Left colon (tissue), 2 donors: ENCODE data around the gene NIP7. TPM values are rescaled to one million over a fixed set of nuclear protein-coding genes. Genes with fewer than 3 reads are reported as not detected.
A peak's percentile ranks its signal among the peaks of the same experiment; 100 is the strongest.
"Not testable (repeated sequence)": the region's sequence is repeated elsewhere in the genome, so short reads cannot be mapped to it uniquely, and the experiment has no call there.

Experiments
- ATAC-seq: fragments of 200-7000 bp; cut with Tn5 transposase; one replicate; pipeline ENCODE4 v1.9.1; 2020; ENCODE audit warnings: mild to moderate bottlenecking, moderate library complexity
- DNase-seq, 2 donors: peaks; one replicate each; pipeline ENCODE4 v3.0.0-alpha.2; 2020
- intact Hi-C, 2 donors: fragments of 100-400 bp; cut with DNase I in 1 of 2; cut with micrococcal nuclease in 1 of 2; formaldehyde crosslinking; loops; one replicate each; pipeline versions ENCODE4 v1.11.2 to v1.14.0; 2022; cut with DNase I, micrococcal nuclease
- total RNA-seq, 2 donors: library from RNA; stranded (reverse); fragmentation: NEBNext Ultra II Directional; extraction: Animal tissue kit (Norgen Biotek cat#: 25700); gene quantifications; one replicate each; pipeline ENCODE4 v1.2.1, GENCODE V29; 2021
- donor health status: DM: no; HTN: no; CAD: no.
- donor health status: DM: yes; HTN: yes; CAD: no.

Gene NIP7
- total RNA-seq, 2 donors from 2014 or later: 19.0 to 22.1 TPM

DNA sequence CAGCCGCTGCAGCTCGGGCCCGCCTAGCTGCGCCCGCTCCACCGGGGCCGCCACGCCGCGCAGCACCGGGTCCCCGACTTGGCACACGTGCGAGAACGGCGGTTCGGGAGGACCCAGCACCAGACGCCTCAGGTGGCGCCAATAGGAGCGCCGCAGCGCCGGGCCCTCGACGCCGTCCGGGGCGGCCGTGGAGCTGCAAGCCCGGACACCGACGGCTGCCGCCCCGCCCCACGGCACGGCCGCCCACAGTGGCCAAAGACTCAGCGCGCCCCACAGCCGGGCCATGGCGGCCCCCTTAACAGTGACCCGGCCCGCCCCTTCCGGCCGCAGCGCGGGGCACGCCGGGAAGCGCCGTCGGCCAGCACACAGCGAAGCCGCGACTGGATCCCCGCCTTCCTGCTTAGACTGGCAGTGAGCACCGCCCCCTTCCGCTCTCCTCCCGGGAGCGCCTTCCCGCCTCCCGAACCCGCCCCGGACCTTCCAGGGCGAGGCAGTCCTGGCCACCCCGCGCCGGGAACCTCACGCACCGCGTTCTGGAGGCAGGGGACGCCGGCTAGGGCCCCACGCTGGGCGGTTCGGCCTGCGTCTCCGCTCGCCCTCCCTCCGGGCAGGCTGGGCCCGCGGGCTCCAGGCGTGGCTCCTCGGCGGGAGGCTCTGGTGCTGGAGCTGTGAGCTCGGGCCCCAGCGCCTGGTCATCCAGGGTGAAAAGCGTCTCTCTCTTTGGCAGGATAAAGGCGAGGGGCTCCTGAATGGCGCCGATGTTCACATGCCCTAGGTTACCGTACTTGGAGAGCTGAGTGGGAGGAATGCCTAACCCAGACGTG, 9.1 kb upstream of the NIP7 start, which contains the start of gene PDF:
PDF (minus strand) TSS at position 303 of the 824 bp plus-strand sequence; CDS start at position 285, 18 bp downstream.
- intact Hi-C loops: no loop called here
- ATAC-seq (peak; percentile 85), DNase-seq (peak; percentile 96)

DNA sequence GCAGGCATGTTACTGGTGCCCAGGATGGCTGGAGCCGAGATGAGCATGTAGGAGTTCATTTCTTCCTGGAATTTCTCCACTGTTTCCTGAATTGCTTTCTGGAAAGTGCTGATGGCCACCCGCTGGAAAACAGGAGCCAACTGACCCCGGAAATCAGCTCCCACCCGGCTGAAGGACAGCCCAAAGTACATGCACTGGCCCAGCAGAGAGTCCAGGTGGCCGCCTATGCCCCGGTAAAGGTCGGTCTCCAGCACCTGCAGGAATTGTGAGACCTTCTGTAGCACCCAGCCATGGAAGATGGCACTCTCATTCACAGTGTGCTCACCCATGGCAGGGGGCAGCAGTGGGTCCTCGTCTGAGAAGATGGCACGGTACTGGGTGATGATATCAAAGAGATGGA, 4.9 kb upstream of the NIP7 start:
- intact Hi-C loops: no loop called here
- DNase-seq: no peak
- ATAC-seq: no peak

DNA sequence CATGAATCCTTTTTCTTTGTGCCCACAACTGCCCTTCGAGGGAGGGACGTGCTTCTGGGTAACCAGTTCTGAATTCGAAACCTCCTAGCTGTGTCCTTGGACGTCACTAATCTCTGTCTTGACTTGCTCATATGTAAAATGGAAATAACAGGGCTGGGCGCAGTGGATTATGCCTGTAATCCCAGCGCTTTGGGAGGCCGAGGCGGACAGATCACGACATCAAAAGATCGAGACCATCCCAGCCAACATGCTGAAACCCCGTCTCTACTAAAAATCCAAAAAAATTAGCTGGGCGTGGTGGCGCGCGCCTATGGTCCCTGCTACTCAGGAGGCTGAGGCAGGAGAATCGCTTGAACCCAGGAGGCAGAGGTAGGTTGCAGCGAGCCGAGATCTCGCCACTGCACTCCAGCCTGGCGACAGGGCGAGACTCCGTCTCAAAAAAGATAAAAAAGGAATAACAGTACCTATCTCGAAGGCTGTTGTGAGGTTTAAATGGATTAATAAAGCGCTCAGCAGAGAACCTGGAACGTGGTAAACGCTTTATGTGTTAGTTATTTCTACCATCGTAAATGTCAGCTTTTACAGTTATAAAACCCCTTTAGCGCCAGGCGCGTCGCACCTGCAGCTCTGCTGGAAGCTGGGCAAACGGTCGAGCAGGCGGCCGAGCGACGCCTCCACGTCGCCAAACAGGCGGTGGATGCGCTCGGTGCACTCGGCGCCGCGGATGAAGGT, 849 bp upstream of the NIP7 start:
- peak; percentile 47 to 77 for DNase-seq
- peak; percentile 6 for ATAC-seq
- intact Hi-C loops: no loop called here

DNA sequence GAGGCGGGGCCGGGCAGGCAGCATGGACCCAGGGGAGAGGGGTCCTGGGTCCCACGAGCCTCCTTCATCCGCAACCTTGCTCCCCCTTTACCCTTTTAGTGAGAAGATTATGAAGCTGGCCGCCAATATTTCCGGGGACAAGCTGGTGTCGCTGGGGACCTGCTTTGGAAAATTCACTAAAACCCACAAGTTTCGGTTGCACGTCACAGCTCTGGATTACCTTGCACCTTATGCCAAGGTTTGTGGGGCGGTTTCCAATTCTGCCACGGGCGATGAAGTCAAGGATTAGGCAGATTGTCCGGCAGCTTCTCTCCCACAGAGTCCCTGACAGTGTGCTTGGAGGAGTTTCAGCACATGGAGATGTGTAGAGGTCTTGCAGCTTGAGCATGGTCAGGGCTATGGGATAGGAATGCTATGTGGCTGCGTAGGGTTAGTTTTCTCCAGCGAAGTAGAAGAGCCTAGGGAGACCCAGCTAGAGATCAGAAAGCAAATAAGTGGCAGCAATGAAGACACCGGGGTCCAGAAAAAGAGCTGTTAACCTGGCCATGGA, 598 bp downstream of the NIP7 start:
- intact Hi-C loops: no loop called here
- peak; percentile 4 for ATAC-seq
- no peak for DNase-seq

DNA sequence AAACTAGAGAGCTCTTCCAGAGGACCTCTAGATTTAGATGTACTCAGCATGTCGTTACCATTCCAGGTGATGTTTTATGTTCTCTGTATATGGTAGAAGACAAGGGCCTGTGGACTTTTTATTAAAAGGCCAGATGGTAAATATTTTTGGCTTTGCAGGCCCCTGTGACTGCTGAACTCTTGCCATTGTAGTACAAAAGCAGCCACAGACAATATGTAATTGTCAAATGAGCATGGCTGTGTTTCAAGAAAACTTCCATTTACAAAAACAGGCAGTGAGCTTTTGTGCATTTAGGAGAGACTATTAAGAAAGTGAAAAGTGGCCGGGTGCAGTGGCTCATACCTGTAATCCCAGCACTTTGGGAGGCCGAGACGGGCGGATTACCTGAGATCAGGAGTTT, 4.6 kb downstream of the NIP7 start:
- DNase-seq (no peak), ATAC-seq (no peak)
- intact Hi-C loops: no loop called here

DNA sequence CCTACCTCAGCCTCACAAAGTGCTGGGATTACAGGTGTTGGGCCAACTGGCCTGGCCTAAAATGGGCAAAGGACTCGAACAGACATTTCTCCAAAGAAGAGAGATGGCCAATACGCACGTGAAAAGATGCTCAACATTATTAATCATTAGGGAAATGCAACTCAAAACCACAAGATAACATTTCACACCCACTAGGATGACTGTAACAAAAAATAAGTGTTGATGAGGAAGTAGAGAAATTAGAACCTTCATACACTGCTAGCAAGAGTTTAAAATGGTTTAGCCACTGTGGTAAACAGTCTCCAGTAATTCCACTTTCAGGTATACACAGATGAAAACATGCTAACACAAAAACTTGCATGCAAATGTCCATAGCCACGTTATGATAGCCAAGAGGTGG, 6.4 kb downstream of the NIP7 start:
- intact Hi-C loops: no loop called here
- ATAC-seq (no peak), DNase-seq (no peak)

DNA sequence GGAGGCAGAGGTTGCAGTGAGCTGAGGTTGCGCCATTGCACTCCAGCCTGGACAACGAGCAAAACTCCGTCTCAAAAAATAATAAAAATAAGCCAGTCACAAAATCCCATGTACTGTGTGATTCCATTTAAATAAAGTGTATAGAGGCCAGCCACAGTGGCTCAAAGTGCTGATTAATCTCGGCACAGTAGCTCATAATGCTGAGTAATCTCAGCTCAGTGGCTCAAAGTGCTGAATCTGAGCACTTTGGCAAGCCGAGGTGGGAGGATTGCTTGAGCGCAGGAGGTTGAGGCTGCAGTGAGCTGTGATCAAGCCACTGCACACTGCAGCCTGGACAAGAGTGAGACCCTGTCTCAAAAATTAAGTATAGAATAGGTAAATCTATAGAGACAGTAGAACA, 7.1 kb downstream of the NIP7 start:
- ATAC-seq (no peak), DNase-seq (no peak)
- intact Hi-C loops: no loop called here

DNA sequence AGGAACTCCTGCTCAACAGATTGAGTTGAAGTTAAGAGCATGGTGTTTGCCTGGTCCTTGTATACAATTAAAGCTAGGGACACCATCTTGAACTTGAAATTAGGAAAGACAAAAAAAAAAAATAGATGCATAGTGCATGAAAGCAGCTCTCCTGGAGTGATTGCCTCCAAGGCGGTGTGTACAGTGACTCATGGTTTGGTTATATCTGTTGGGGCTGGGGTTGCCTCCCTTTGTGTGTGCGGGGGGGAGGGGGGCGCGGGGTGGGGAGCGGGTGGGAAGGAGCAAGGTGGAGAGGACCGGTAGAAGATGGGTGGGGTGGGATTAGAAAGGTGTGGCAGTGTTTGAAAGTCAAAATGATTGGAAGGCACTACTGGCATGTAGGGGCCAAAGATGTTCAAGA, 8.7 kb downstream of the NIP7 start:
- ATAC-seq (no peak), DNase-seq (no peak)
- intact Hi-C loops: no loop called here

DNA sequence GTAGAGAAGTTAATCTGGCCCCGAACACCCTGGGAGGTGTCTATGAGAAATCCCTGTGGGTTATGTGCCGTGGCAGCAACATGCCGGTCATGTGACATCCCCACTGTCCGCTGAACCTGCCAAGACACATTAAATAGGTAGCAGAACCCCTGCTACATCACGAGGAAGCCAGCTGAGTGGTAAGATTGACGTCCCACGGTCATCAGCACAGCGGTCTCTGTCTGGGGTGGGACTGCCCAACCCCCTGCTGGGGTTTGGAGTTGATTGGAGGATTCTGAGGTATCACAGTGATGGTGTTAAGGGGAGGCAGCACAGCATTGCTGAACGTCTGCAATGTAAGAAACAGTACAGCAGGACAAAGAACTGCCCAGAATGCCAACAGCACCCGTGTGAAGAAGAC, 10.0 kb downstream of the NIP7 start:
- DNase-seq (no peak), ATAC-seq (no peak)
- intact Hi-C loops: no loop called here

DNA sequence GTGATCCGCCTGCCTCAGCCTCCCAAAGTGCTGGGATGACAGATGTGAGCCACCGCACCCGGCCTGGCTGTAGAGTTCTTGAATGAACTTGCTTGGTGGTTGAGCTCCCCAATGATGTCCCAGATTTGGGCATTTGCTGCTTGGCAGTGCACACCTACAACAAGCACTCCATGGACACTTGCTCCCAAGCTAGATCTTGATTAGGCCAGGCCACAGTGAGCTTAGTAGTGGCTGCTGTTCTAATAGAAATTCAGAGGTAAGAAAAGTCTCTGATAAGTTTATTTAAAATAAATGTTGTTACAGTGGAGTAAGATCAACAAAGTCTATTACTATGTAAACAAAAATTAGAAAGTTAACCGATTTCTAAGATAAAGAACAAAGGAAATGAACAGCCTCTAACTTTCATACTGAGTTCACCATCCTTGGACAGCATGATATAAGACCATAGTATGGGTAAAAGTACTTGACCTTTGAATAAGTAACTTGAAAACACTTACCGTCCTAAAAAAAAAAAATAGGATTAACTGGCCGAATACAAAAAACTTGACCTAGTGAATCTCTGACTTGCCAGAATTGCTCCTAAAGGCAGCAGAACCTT, 11.1 kb downstream of the NIP7 start:
- ATAC-seq: peak; percentile 22
- no peak for DNase-seq
- intact Hi-C loops: no loop called here

DNA sequence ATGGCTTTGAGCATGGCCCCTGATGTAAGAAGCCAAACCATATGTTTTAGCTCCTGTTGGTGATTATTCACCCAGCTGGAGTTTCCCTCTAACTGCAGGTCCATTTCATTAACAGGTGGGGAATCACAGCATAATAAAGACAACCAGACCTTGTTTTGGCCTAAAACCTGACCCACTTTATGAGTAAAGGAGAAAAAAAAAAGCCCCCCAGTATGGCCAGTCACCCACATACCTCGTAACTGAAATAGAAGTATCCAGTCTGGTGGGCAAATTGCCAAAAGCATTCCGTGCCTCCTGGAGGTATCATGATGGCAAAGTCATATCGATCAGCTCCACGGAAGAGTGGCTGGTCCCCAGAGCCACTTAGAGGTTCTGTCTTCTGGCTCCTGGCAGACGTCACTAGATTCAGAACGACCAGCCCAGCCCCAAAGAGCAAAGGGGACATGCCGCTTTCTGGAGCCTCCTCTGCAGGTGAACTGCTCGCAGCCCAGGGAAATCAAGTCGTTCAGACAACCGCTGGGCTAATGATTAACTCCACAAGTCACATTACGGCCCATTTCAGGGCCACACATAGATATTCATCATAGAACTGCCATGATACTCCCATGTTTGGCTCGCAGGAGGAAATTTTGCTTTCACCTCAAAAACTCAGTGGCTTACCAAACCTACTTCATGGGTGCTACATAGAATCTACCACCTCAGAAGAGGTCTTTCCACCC, 11.9 kb downstream of the NIP7 start, which contains the start of gene TMED6:
TMED6 (minus strand) TSS at position 478 of the 719 bp plus-strand sequence; CDS start at position 445, 33 bp downstream.
- DNase-seq (peak; percentile 67 to 79), ATAC-seq (peak; percentile 96)
- intact Hi-C loops: no loop called here

DNA sequence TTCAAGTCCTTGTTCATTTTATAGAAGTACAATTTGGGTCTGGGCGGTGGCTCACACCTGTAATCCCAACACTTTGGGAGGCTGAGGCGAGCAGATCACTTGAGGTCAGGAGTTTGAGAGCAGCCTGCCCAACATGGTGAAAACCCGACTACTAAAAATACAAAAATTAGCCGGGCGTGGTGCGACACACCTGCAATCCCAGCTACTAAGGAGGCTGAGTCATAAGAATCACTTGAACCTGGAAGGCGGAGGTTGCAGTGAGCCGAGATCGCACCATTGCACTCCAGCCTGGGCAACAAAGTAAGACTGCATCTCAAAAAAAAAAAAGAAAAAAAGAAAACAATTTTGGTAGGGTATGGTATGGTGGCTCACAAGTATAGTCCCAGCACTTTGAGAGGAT, 20.5 kb downstream of the NIP7 start:
- DNase-seq, intact Hi-C loops: not testable (repeated sequence)
- ATAC-seq: peak; percentile 69

DNA sequence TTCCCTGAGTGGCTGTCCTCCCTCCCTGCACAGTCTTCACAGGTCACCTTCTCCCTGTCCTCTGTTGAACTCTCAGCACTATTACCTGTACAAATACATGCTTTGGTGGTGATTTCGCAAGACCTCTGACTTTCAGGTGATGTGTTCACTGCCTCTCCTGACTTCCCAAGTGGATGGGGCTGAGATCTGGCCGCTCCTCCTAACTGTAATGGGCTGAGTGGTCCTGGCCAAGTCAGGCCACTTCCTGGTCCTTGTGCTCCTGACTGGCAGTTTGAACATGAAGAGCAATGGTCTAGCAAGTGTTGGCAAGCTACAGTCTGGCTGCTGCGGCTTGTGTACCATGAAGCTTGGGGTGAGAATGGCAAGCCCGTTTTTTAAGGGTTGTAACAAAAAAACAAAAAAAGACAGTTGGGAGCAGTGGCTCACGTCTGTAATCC, 23.7 kb downstream of the NIP7 start:
- peak; percentile 7 for ATAC-seq
- intact Hi-C loops: no loop called here
- no peak for DNase-seq

DNA sequence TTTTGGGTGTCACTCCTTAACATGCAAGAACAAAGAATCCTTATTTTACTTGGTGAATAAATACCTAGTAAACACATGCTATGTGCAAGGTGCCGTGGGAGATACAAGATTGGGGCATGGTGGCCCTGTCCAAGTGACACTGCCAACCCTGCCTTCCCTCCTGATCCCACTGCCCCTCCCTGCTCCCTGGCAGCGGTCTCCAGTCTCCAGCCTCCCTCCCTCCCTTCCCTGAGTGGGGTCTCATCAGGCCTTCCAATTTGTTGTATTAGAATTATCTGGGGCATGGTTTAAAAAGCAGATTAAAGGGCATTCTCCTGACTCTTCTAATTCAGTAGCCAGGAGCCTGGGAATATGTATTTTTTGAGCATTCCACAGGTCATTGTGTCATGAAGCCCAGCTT, 24.5 kb downstream of the NIP7 start:
- no peak for ATAC-seq
- intact Hi-C loops: no loop called here
- no peak for DNase-seq

DNA sequence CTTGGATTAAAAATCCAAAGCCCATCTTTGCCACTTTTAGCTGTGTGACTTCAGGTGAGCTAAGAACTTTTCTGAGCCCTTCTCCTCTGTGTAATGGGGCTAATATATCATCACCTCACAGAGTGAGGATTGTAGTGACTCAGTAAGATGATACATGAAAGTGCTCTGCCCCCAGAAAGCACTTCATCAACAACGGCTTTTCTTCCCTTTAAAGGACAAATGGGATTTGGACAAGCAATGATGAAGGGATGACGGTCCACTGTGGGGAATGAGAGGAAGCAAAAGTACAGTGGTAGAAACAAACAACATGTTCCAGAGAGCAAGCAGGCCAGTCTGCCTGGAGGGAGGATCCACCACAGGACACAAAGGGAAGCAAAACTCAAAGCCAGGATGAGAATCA, 26.3 kb downstream of the NIP7 start:
- no peak for DNase-seq
- no peak for ATAC-seq
- intact Hi-C loops: no loop called here

DNA sequence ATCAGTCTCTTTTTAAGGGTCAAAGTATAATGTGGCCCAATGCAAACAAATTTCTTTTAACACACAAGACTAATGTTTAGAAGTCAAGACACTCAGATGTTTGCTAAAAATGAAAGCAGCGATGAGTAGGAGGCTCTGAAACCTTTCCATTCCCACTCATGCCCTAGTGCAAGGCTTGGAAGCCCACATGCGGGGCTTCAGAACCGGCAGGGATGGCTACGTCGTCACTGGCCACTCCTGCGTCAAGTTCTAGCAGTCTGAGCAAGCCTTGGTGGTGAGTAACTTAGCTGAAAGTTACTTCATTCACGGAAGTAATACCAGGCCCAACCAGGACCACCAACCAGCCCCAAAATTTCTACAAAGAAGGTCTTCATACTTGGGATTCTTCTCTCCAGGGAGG, 26.9 kb downstream of the NIP7 start:
- intact Hi-C loops: no loop called here
- ATAC-seq: no peak
- no peak for DNase-seq

DNA sequence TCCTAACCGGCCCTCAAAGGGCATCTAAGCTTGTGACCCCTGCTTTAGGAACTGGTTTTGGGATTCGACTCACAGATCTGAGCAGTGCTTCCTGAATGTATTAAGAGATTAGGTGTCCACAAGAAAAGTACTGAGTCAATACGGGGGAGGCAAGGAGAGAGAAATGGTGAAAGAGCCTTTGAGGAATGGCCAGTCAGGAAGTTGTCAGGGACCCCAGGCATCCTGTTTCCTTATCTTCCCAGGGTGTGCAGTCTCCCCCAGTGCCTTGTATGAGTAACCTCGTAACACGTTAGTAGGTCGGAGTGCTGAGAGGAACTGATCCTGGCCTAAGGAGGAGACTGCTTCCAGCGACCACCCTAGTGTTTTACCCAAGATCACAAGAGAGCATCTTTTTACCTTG, 28.4 kb downstream of the NIP7 start:
- intact Hi-C loops: no loop called here
- ATAC-seq: no peak
- DNase-seq: no peak

DNA sequence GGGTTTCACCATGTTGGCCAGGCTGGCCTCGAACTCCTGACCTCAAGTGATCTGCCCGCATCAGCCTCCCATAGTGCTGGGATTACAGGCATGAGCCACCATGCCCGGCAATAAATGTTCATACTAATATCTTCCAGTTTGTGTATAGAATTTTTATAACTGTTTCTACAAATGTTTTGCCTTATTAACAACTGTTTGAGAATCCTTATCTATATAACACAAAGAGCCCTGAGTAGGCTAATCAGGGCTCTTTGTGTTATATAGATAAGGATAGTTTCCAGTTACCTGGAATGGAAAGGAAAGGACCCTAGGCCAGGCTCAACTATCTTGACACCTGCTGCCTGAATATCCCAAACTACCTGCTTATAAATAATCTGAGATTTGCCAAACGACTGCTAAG, 29.3 kb downstream of the NIP7 start:
- DNase-seq (no peak), ATAC-seq (no peak)
- intact Hi-C loops: no loop called here

DNA sequence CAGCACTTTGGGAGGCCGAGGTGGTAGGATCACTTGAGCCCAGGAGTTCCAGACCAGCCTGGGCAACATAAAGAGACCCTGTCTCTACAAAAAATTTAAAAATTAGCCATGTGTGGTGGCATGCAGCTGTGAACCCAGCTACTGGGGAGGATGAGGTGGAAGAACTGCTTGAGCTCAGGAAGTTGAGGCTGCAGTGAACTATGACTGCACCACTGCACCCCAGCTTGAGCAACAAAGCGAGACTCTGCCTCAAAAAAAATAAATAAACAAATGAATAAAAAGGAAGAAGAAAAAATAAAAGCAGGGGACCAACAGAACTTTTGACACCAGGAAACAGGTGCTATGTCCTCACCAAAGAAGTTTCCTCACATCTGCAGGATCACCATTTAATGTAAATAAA, 32.0 kb downstream of the NIP7 start:
- intact Hi-C loops: no loop called here
- DNase-seq (no peak), ATAC-seq (no peak)
